OCI-LY1 (cell line): ENCODE measurements around the gene TFF3.

Experiments used
- EZH2 ChIP-seq: fragments of 200-600 bp; sonication (generic), shearing (Covaris generic); IDR thresholded peaks from 2 replicates; pipeline ENCODE4 v1.8.0; 2017; ENCODE audit warnings: borderline replicate concordance, mixed run types, mild to moderate bottlenecking, antibody characterized with exemption, low read length, moderate library complexity, mixed read lengths
- TF ChIP-seq, protein P1 (sequence below): fragments of 200-600 bp; sonication (generic), shearing (Covaris generic); IDR thresholded peaks from 2 replicates; pipeline ENCODE4 v1.5.1; 2017; ENCODE audit warnings: mild to moderate bottlenecking, antibody characterized with exemption, low read length, moderate library complexity, mixed read lengths

GRCh38 chr21:42304556-42305454 is 10.4 kb downstream of the TFF3 start:
- TF ChIP-seq, protein P1, sequence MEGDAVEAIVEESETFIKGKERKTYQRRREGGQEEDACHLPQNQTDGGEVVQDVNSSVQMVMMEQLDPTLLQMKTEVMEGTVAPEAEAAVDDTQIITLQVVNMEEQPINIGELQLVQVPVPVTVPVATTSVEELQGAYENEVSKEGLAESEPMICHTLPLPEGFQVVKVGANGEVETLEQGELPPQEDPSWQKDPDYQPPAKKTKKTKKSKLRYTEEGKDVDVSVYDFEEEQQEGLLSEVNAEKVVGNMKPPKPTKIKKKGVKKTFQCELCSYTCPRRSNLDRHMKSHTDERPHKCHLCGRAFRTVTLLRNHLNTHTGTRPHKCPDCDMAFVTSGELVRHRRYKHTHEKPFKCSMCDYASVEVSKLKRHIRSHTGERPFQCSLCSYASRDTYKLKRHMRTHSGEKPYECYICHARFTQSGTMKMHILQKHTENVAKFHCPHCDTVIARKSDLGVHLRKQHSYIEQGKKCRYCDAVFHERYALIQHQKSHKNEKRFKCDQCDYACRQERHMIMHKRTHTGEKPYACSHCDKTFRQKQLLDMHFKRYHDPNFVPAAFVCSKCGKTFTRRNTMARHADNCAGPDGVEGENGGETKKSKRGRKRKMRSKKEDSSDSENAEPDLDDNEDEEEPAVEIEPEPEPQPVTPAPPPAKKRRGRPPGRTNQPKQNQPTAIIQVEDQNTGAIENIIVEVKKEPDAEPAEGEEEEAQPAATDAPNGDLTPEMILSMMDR, result no peak
- no peak for TF ChIP-seq EZH2
